Glutamatergic neuron (in vitro differentiated cells): ENCODE results near the gene SLIT1. TPM values are rescaled to one million over a fixed set of nuclear protein-coding genes. Genes with fewer than 3 reads are reported as not detected.

Source experiments
- DNase-seq: peaks from one replicate; pipeline ENCODE4 v3.0.0; 2022
- H3K27ac Mint-ChIP-seq: one replicate; pipeline ENCODE4 v1.8.0; 2020; ENCODE audit warnings: mild to moderate bottlenecking, mixed read lengths, inconsistent platforms; ENCODE audit not compliant: unreplicated experiment
- H3K27me3 Mint-ChIP-seq: one replicate; pipeline ENCODE4 v1.8.0; 2020; ENCODE audit warnings: mild to moderate bottlenecking, moderate library complexity, mixed read lengths, inconsistent platforms; ENCODE audit not compliant: unreplicated experiment
- H3K36me3 Mint-ChIP-seq: one replicate; pipeline ENCODE4 v1.8.0; 2020; ENCODE audit warnings: mild to moderate bottlenecking, mixed read lengths, inconsistent platforms; ENCODE audit not compliant: unreplicated experiment
- H3K4me1 Mint-ChIP-seq: one replicate; pipeline ENCODE4 v1.8.0; 2020; ENCODE audit warnings: mild to moderate bottlenecking, low read depth, mixed read lengths, inconsistent platforms; ENCODE audit not compliant: unreplicated experiment
- H3K4me3 Mint-ChIP-seq: one replicate; pipeline ENCODE4 v1.8.0; 2020; ENCODE audit warnings: mild to moderate bottlenecking, mixed read lengths, inconsistent platforms; ENCODE audit not compliant: unreplicated experiment
- H3K9me3 Mint-ChIP-seq: one replicate; pipeline ENCODE4 v1.8.0; 2020; ENCODE audit warnings: mild to moderate bottlenecking, moderate library complexity, mixed read lengths, inconsistent platforms; ENCODE audit not compliant: unreplicated experiment
- total RNA-seq: library from RNA; stranded (reverse); fragmentation: NEBNext Ultra II Directional; extraction: Animal tissue kit (Norgen Biotek cat#: 25700); gene quantifications from one replicate; pipeline ENCODE4 v1.2.1, GENCODE V29; 2021; ENCODE audit not compliant: unreplicated experiment
- TF ChIP-seq, protein P1 (sequence below): fragments of 200-600 bp; sonication (generic); IDR thresholded peaks from one replicate; pipeline ENCODE4 v1.5.0; 2021; ENCODE audit not compliant: partially characterized antibody, unreplicated experiment

SLIT1 gene
- total RNA-seq, 1 donor from 2014 or later = 11.3 TPM

GRCh38 chr10:97165499-97165898 lies 20.3 kb downstream of the SLIT1 start:
- Mint-ChIP-seq H3K36me3 (no peaks in the 10 kb centered on the region), H3K4me1 (peaks cover 38% of the 10 kb centered on the region), H3K27ac (peak overlapping the region; percentile 81), H3K9me3 (peaks cover 7% of the 10 kb centered on the region), H3K4me3 (no peak overlapping the region), H3K27me3 (peaks cover 4% of the 10 kb centered on the region)
- TF ChIP-seq, protein P1, sequence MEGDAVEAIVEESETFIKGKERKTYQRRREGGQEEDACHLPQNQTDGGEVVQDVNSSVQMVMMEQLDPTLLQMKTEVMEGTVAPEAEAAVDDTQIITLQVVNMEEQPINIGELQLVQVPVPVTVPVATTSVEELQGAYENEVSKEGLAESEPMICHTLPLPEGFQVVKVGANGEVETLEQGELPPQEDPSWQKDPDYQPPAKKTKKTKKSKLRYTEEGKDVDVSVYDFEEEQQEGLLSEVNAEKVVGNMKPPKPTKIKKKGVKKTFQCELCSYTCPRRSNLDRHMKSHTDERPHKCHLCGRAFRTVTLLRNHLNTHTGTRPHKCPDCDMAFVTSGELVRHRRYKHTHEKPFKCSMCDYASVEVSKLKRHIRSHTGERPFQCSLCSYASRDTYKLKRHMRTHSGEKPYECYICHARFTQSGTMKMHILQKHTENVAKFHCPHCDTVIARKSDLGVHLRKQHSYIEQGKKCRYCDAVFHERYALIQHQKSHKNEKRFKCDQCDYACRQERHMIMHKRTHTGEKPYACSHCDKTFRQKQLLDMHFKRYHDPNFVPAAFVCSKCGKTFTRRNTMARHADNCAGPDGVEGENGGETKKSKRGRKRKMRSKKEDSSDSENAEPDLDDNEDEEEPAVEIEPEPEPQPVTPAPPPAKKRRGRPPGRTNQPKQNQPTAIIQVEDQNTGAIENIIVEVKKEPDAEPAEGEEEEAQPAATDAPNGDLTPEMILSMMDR = no peak
- no peak for DNase-seq

DNA sequence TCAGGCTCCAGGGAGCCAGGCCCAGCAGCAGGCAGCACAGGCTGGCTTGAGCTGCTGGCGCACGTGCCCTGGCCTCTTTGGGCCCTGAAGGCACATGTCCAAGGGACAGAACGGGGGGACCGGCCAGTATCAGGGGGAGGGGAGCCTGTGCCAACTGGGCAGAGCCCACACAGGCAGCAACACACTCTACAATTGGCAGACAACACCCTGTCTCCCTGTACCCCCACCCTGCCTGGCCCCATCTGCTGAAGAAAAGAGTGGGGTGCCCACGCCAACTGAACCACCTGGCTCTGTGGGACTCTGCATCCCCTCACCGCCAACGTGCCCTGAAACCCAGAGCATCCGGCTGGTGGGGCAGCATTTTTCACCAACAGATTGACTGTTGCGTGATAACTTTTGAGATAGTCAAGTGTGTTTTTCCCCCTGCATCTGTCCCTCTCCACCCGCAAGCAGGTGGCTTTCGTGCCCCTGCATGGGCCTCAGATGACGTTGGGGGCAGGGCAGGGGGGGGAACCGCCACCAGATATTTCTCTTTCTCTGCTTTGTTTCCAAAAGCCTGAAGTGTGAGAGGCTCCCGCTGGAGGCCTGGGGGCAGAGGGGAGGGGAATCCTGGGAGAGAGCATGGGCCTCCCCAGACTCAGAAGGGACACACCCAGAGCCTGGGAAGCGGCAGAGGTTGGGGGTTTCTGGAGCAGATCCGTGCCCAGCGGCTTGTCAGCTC lies 21.8 kb downstream of the SLIT1 start:
- H3K4me1 Mint-ChIP-seq = peaks cover 30% of the 10 kb centered on the region
- peak overlapping the region; percentile 62 for H3K27ac Mint-ChIP-seq
- peak overlapping the region; percentile 30 for H3K4me3 Mint-ChIP-seq
- no peaks in the 10 kb centered on the region for H3K36me3 Mint-ChIP-seq
- TF ChIP-seq, protein P1 = no peak
- peak; percentile 18 for DNase-seq
- H3K9me3 Mint-ChIP-seq = peaks cover 7% of the 10 kb centered on the region
- peaks cover 4% of the 10 kb centered on the region for H3K27me3 Mint-ChIP-seq

DNA sequence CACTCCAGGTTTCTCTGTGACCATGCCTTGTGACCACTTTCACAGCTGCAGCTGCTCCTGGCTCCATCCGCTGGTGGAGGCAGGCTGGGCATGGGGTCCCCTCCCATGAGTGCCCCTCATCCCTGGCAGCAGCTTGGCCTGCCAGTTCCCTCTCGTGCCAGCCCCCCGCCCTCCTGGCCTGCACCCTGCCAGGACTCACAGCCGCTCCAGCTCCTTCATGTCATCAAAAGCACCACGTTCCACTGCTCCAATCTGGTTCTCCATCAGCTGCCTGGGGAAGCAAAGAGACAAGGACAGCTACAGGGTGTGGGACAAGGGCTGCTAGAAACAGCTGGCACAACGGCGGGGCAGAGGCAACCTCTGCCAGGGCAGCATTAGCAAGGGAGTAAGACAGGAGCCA lies 22.6 kb downstream of the SLIT1 start:
- H3K9me3 Mint-ChIP-seq = peaks cover 4% of the 10 kb centered on the region
- H3K27ac Mint-ChIP-seq = no peak overlapping the region
- no peaks in the 10 kb centered on the region for H3K27me3 Mint-ChIP-seq
- no peaks in the 10 kb centered on the region for H3K36me3 Mint-ChIP-seq
- H3K4me1 Mint-ChIP-seq = peaks cover 25% of the 10 kb centered on the region
- DNase-seq = no peak
- TF ChIP-seq, protein P1 = no peak
- no peak overlapping the region for H3K4me3 Mint-ChIP-seq

GRCh38 chr10:97159646-97160305 lies 26.0 kb downstream of the SLIT1 start:
- H3K4me3 Mint-ChIP-seq = no peak overlapping the region
- H3K27me3 Mint-ChIP-seq = peaks cover 3% of the 10 kb centered on the region
- H3K27ac Mint-ChIP-seq = peak overlapping the region; percentile 57

More at GRCh38 chr10:97159646-97160305, 26.0 kb downstream of the SLIT1 start:
- no peak for DNase-seq
- Mint-ChIP-seq H3K9me3 (no peaks in the 10 kb centered on the region), H3K36me3 (no peaks in the 10 kb centered on the region), H3K4me1 (peaks cover 7% of the 10 kb centered on the region)
- TF ChIP-seq, protein P1 = no peak
